ENCODE results near the gene DHX30. TPM values are rescaled to one million over a fixed set of nuclear protein-coding genes. Genes with fewer than 3 reads are reported as not detected.

The DHX30 gene
- total and polyA plus RNA-seq, 2 of the 4 experiments (the other 2 are of a cell fraction): 55.6 to 57.2 TPM

- no peak overlapping the region for H4K91ac ChIP-seq (ENCODE audit: insufficient read depth, low read depth, low read length)
- ATAC-seq (ENCODE audit: low read depth) (no peak), DNase-seq (no peak)
- no peak overlapping the region for H4K8ac ChIP-seq (ENCODE audit: low read depth in 2 of 2, low read length in 2 of 2)
- no peak overlapping the region for H2BK5ac ChIP-seq (ENCODE audit: low read depth, low read length, poor library complexity, severe bottlenecking)
- 83% methylated on average over 2 of the region's 3 CpGs; no CpG with 5 or more reads in 1 of the 2 experiments for WGBS, 2 experiments (ENCODE audit: extremely low coverage in 2 of 2, insufficient read length in 1 of 2)
- H3K9me1 ChIP-seq (ENCODE audit: insufficient read depth, low read length): peaks cover 4% of the 10 kb centered on the region
- no peak overlapping the region for H3K14ac ChIP-seq (replicated peaks; ENCODE audit: low read depth, low read length)
- H3K4me1 ChIP-seq (ENCODE audit: control insufficient read depth, insufficient read depth, low read length): 0 out of 2 replicates have a peak, but pooled peaks cover 1% of the 10 kb centered on the region
- no peak overlapping the region for H3K4me3 ChIP-seq (ENCODE audit: insufficient read depth, low read depth, low read length)
- H4K20me1 ChIP-seq (ENCODE audit: insufficient read depth, low read length): 0 out of 2 replicates have a peak, but pooled peaks cover under 1% of the 10 kb centered on the region
- H3K23ac ChIP-seq (ENCODE audit: low read depth, low read length): no peak overlapping the region
- H3K79me1 ChIP-seq (ENCODE audit: low read depth in 1 of 2, low read length in 2 of 2): peaks cover 26 to 56% of the 10 kb centered on the region in 2 experiments
- no peak overlapping the region for H3K56ac ChIP-seq (ENCODE audit: extremely low read depth, insufficient read depth, low read length)
- H4K5ac ChIP-seq (ENCODE audit: low read depth, low read length): no peak overlapping the region
- H2AFZ ChIP-seq (replicated peaks; ENCODE audit: low read length, poor library complexity): no peak overlapping the region
- no peak overlapping the region for H2AK5ac ChIP-seq (ENCODE audit: low read depth, low read length)
- H2AK9ac ChIP-seq (replicated peaks; ENCODE audit: low read depth, low read length, poor library complexity): no peak overlapping the region
- H3K18ac ChIP-seq (ENCODE audit: low read depth, low read length): no peak overlapping the region
- CTCF ChIA-PET: no interaction called here
- no peak overlapping the region for H2BK120ac ChIP-seq (ENCODE audit: low read depth, low read length)
- in situ Hi-C loops (cut with MboI; ENCODE audit: low sequenced_read_pairs) (no loop called here), intact Hi-C loops (cut with micrococcal nuclease) (no loop called here), dilution Hi-C loops (cut with HindIII; ENCODE audit: low sequenced_read_pairs, unreplicated experiment) (no loop called here)
- BruUV-seq (replicated peaks): no TSS peak
- H2BK20ac ChIP-seq (ENCODE audit: low read depth, low read length): no peak overlapping the region
- no peaks in the 10 kb centered on the region for H3K9me3 ChIP-seq (ENCODE audit: control insufficient read depth, insufficient read depth, low read length)
- H3K27ac ChIP-seq (ENCODE audit: insufficient read depth, low read length): no peak overlapping the region
- POLR2A ChIA-PET (ENCODE audit: unreplicated experiment): no interaction called here
- H3K4ac ChIP-seq (ENCODE audit: low read depth, low read length): no peak overlapping the region
- no peak overlapping the region for H3K9ac ChIP-seq (ENCODE audit: low read depth, low read length)
- TF ChIP-seq, protein P1, sequence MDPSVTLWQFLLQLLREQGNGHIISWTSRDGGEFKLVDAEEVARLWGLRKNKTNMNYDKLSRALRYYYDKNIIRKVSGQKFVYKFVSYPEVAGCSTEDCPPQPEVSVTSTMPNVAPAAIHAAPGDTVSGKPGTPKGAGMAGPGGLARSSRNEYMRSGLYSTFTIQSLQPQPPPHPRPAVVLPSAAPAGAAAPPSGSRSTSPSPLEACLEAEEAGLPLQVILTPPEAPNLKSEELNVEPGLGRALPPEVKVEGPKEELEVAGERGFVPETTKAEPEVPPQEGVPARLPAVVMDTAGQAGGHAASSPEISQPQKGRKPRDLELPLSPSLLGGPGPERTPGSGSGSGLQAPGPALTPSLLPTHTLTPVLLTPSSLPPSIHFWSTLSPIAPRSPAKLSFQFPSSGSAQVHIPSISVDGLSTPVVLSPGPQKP (IDR thresholded peaks at IDR 0.05; ENCODE audit: borderline replicate concordance, low read depth, low read length): no peak
- no peak for TF ChIP-seq MXI1 (IDR thresholded peaks at IDR 0.05; ENCODE audit: borderline replicate concordance, low read depth, low read length)
- no peak for TF ChIP-seq RFX5 (IDR thresholded peaks at IDR 0.05; ENCODE audit: low read depth, low read length)
- no peak for TF ChIP-seq CHD1 (IDR thresholded peaks at IDR 0.05; ENCODE audit: low read depth, low read length)
- no peak for TF ChIP-seq POLR2A (IDR thresholded peaks at IDR 0.05; ENCODE audit: low read depth, low read length)
- TF ChIP-seq, protein P2, sequence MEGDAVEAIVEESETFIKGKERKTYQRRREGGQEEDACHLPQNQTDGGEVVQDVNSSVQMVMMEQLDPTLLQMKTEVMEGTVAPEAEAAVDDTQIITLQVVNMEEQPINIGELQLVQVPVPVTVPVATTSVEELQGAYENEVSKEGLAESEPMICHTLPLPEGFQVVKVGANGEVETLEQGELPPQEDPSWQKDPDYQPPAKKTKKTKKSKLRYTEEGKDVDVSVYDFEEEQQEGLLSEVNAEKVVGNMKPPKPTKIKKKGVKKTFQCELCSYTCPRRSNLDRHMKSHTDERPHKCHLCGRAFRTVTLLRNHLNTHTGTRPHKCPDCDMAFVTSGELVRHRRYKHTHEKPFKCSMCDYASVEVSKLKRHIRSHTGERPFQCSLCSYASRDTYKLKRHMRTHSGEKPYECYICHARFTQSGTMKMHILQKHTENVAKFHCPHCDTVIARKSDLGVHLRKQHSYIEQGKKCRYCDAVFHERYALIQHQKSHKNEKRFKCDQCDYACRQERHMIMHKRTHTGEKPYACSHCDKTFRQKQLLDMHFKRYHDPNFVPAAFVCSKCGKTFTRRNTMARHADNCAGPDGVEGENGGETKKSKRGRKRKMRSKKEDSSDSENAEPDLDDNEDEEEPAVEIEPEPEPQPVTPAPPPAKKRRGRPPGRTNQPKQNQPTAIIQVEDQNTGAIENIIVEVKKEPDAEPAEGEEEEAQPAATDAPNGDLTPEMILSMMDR (conservative IDR thresholded peaks at IDR 0.05; ENCODE audit: low read depth, low read length): no peak
- TF ChIP-seq FOS (IDR thresholded peaks at IDR 0.05; ENCODE audit: low read depth, low read length): no peak
- no peak for TF ChIP-seq MAZ (IDR thresholded peaks at IDR 0.05; ENCODE audit: borderline replicate concordance, low read depth, low read length)
- no peak for TF ChIP-seq SMC3 (IDR thresholded peaks at IDR 0.05; ENCODE audit: low read depth, low read length)
- TF ChIP-seq RAD21 (IDR thresholded peaks at IDR 0.05; ENCODE audit: low read length): no peak
- TF ChIP-seq, protein P3, sequence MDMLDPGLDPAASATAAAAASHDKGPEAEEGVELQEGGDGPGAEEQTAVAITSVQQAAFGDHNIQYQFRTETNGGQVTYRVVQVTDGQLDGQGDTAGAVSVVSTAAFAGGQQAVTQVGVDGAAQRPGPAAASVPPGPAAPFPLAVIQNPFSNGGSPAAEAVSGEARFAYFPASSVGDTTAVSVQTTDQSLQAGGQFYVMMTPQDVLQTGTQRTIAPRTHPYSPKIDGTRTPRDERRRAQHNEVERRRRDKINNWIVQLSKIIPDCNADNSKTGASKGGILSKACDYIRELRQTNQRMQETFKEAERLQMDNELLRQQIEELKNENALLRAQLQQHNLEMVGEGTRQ (IDR thresholded peaks at IDR 0.05; ENCODE audit: low read depth, low read length): no peak
- TF ChIP-seq MAFK (IDR thresholded peaks at IDR 0.05; ENCODE audit: low read depth, low read length): no peak
- TF ChIP-seq CEBPB (IDR thresholded peaks at IDR 0.05; ENCODE audit: low read depth, low read length): no peak
- no peak for TF ChIP-seq NFE2L2 (IDR thresholded peaks at IDR 0.05; ENCODE audit: low read depth, low read length)
- no peak for TF ChIP-seq BHLHE40 (IDR thresholded peaks at IDR 0.05; ENCODE audit: low read depth, low read length)
- no peak for TF ChIP-seq RCOR1 (IDR thresholded peaks at IDR 0.05; ENCODE audit: insufficient replicate concordance, low read length)
- H2BK15ac ChIP-seq (ENCODE audit: low read depth, low read length): no peak overlapping the region
- no peak overlapping the region for H3K4me2 ChIP-seq (ENCODE audit: low read depth, low read length)
- peaks cover 16% of the 10 kb centered on the region for H3K36me3 ChIP-seq (ENCODE audit: control insufficient read depth, insufficient read depth, low read length)
- no peaks in the 10 kb centered on the region for H3K27me3 ChIP-seq (ENCODE audit: control insufficient read depth, insufficient read depth, low read length)
These were observed 81.7 kb downstream of the DHX30 start for GRCh38 chr3:47884603-47885002.

Measured in IMR-90 (cell line).